Left lung (tissue), 10 donors: ENCODE data around the gene CDH4. TPM values are rescaled to one million over a fixed set of nuclear protein-coding genes. Genes with fewer than 3 reads are reported as not detected.

Source experiments
- ATAC-seq: fragments of 200-7000 bp; cut with Tn5 transposase; one replicate; pipeline ENCODE4 v1.9.1; 2020; ENCODE audit warnings: moderate library complexity
- DNase-seq, 4 donors: peaks; one replicate each; pipeline ENCODE4 v3.0.0-alpha.2; 2013 to 2020
- H3K27ac ChIP-seq, 2 donors: fragments of 200-600 bp; sonication (generic) in 1 of 2; one replicate each; pipeline versions ENCODE4 v1.5.0 to v1.8.0; 2020 to 2021
- H3K27me3 ChIP-seq, 2 donors: fragments of 200-600 bp; sonication (generic) in 1 of 2; one replicate each; pipeline versions ENCODE4 v1.5.0 to v1.8.0; 2020 to 2021
- H3K36me3 ChIP-seq, 2 donors: fragments of 200-600 bp; sonication (generic) in 1 of 2; one replicate each; pipeline versions ENCODE4 v1.5.0 to v1.8.0; 2020 to 2021
- H3K4me1 ChIP-seq, 2 donors: fragments of 200-600 bp; one replicate each; pipeline ENCODE4 v1.8.0; 2021
- H3K4me3 ChIP-seq, 2 donors: fragments of 200-600 bp; sonication (generic) in 1 of 2; one replicate each; pipeline versions ENCODE4 v1.5.0 to v1.8.0; 2020 to 2021; ENCODE audit warnings: mild to moderate bottlenecking in 1 of 2
- H3K9me3 ChIP-seq, 2 donors: fragments of 200-600 bp; sonication (generic) in 1 of 2; one replicate each; pipeline versions ENCODE4 v1.5.0 to v1.8.0; 2020 to 2021
- intact Hi-C, 2 donors: fragments of 100-400 bp; cut with DNase I; formaldehyde crosslinking; loops; one replicate each; pipeline versions ENCODE4 v1.11.2 to v1.14.2; 2022
- polyA plus RNA-seq, 6 donors: library from polyadenylated mRNA; unstranded; fragments of 120-200 nt; gene quantifications; one replicate each; pipeline ENCODE4 v1.2.1, GENCODE V29; 2013; ENCODE audit not compliant: insufficient read length in 6 of 6
- total RNA-seq, 2 donors: library from RNA; stranded (reverse); fragmentation: NEBNext Ultra II Directional; extraction: Animal tissue kit (Norgen Biotek cat#: 25700); gene quantifications; one replicate each; pipeline ENCODE4 v1.2.1, GENCODE V29; 2021
- TF ChIP-seq, protein P1 (sequence below), 2 donors: fragments of 200-600 bp; sonication (generic) in 1 of 2; IDR thresholded peaks; one replicate each; pipeline versions ENCODE4 v1.5.0 to v1.8.0; 2021; ENCODE audit warnings: antibody characterized with exemption in 2 of 2
- donor health status: DM: no; HTN: yes; CAD: no.
- donor health status: DM: no; HTN: no; CAD: no.

The CDH4 gene
- total and polyA plus RNA-seq, 8 donors = 0.24 to 10.8 (median 5.1) TPM

DNA sequence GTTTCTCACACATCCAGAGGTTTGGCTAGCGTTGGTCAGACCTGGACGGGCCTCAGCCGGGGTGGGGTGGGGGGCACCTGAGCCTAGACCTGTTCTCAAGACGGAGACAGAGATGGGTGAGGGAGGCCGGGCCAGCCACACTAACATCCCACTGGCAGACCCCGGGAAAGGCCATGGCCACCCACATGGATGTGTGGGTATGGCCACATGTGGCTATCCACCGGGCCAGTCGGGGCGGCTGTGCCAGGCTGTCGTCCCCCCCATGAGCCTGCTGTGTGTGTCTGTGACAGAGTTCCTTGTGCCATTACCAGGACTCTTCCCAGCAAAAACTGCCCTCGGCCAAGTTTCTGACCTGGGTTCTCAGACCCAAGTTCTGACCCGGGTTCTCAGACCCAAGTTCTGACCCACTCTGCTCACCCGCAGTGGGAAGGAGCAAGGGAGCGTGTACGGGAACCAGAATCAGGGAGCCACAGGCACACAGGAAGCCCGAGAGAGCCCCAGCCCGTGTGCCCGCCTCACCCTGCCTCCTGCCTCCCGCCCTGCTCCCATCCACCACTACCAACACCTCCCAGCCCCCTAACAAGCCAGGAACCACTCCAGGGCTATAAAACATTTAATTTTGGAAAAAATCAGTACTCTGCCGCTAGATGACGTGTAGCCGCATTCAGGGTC is 558.1 kb downstream of the CDH4 start:
- Histone ChIP-seq H3K36me3 (no peaks in the 10 kb centered on the region), H3K4me1 (no peaks in the 10 kb centered on the region), H3K27ac (no peak overlapping the region), H3K27me3 (peaks cover 0 to 81% of the 10 kb centered on the region in 2 donors), H3K4me3 (no peak overlapping the region), H3K9me3 (no peaks in the 10 kb centered on the region)
- TF ChIP-seq, protein P1, sequence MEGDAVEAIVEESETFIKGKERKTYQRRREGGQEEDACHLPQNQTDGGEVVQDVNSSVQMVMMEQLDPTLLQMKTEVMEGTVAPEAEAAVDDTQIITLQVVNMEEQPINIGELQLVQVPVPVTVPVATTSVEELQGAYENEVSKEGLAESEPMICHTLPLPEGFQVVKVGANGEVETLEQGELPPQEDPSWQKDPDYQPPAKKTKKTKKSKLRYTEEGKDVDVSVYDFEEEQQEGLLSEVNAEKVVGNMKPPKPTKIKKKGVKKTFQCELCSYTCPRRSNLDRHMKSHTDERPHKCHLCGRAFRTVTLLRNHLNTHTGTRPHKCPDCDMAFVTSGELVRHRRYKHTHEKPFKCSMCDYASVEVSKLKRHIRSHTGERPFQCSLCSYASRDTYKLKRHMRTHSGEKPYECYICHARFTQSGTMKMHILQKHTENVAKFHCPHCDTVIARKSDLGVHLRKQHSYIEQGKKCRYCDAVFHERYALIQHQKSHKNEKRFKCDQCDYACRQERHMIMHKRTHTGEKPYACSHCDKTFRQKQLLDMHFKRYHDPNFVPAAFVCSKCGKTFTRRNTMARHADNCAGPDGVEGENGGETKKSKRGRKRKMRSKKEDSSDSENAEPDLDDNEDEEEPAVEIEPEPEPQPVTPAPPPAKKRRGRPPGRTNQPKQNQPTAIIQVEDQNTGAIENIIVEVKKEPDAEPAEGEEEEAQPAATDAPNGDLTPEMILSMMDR (IDR thresholded peaks at IDR 0.05) = no peak
- DNase-seq (peak in 1 of 4 donors; percentile 65), ATAC-seq (no peak)
- intact Hi-C loops = no loop called here

GRCh38 chr20:61810738-61811135 is 558.7 kb downstream of the CDH4 start:
- intact Hi-C loops = no loop called here
- no peaks in the 10 kb centered on the region for H3K4me1 ChIP-seq
- no peak for ATAC-seq
- H3K27me3 ChIP-seq = peaks cover 0 to 75% of the 10 kb centered on the region in 2 donors
- TF ChIP-seq, protein P1 (IDR thresholded peaks at IDR 0.05) = no peak
- DNase-seq = peak in 1 of 4 donors; percentile 54
- no peak overlapping the region for H3K27ac ChIP-seq
- no peaks in the 10 kb centered on the region for H3K9me3 ChIP-seq
- no peaks in the 10 kb centered on the region for H3K36me3 ChIP-seq
- no peak overlapping the region for H3K4me3 ChIP-seq

DNA sequence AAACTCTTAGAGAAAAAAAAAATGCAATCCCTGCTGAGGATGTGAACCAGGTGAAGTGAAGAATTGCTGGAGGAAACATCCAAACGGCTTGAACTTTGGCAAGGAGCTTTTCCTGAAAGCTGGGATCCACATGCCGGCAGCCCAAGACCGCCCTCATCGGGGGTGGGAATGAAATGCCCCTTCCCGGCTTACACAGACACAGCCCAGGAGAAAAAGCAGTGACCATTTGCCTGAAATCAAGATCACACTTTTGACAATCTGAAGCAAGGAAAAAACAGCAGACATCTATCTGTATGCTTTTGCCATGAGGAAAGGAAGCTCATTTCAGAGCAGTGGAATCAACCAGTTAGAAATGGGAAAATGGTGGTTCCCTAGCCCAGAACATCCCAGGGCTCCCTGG is 559.1 kb downstream of the CDH4 start:
- ATAC-seq (no peak), DNase-seq (no peak)
- intact Hi-C loops = no loop called here
- H3K27me3 ChIP-seq = peaks cover 0 to 71% of the 10 kb centered on the region in 2 donors
- TF ChIP-seq, protein P1 (IDR thresholded peaks at IDR 0.05) = no peak
- no peaks in the 10 kb centered on the region for H3K4me1 ChIP-seq
- H3K27ac ChIP-seq = no peak overlapping the region
- no peak overlapping the region for H3K4me3 ChIP-seq
- H3K36me3 ChIP-seq = no peaks in the 10 kb centered on the region
- no peaks in the 10 kb centered on the region for H3K9me3 ChIP-seq

- Histone ChIP-seq H3K4me3 (no peak overlapping the region), H3K27ac (no peak overlapping the region), H3K4me1 (no peaks in the 10 kb centered on the region), H3K36me3 (no peaks in the 10 kb centered on the region), H3K27me3 (peaks cover 0 to 60% of the 10 kb centered on the region in 2 donors), H3K9me3 (no peaks in the 10 kb centered on the region)
- DNase-seq (peak in 1 of 4 donors; percentile 42), ATAC-seq (no peak)
- intact Hi-C loops = no loop called here
- TF ChIP-seq, protein P1 (IDR thresholded peaks at IDR 0.05) = no peak
Measured at GRCh38 chr20:61812121-61812844, 560.2 kb downstream of the CDH4 start.

DNA sequence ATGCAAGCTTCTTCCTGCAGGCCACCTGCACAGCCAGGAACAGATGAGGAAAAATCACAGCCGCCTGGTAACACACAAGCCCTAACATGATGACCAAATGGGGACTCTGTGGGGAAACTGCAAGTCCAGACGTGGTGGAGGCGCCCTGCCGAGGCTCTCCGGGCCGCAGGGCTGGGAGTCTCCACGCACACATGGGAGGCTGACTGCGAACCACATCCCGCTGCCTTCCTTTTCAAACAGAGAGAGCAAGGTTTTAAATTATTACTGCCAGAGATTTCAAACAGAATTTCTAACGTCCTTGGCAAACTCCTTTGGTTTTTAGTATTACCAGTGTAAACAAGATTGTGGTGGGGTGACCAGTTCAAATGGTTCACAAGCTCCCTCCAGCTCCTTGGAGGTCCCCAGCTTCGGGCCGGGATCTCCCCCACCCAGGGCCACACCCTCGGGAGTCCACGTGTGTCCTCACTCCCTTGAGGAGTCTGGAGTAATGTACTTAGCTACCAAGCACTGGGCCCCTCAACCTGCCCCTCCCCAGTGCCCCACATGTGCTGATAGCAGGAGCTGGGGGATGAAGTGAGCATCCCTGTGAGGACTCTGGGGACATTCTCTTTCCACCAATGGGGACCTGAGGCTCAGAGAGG is 560.9 kb downstream of the CDH4 start:
- DNase-seq (peak in 1 of 4 donors; percentile 39), ATAC-seq (no peak)
- no peaks in the 10 kb centered on the region for H3K4me1 ChIP-seq
- intact Hi-C loops = no loop called here
- peaks cover 0 to 53% of the 10 kb centered on the region in 2 donors for H3K27me3 ChIP-seq
- TF ChIP-seq, protein P1 (IDR thresholded peaks at IDR 0.05) = no peak
- no peak overlapping the region for H3K27ac ChIP-seq
- no peak overlapping the region for H3K4me3 ChIP-seq
- H3K36me3 ChIP-seq = no peaks in the 10 kb centered on the region
- no peaks in the 10 kb centered on the region for H3K9me3 ChIP-seq
